ENCODE measurements around the gene BLOC1S2.
"Not testable (repeated sequence)": the region's sequence is repeated elsewhere in the genome, so short reads cannot be mapped to it uniquely, and the experiment has no call there.

BLOC1S2 gene

DNA sequence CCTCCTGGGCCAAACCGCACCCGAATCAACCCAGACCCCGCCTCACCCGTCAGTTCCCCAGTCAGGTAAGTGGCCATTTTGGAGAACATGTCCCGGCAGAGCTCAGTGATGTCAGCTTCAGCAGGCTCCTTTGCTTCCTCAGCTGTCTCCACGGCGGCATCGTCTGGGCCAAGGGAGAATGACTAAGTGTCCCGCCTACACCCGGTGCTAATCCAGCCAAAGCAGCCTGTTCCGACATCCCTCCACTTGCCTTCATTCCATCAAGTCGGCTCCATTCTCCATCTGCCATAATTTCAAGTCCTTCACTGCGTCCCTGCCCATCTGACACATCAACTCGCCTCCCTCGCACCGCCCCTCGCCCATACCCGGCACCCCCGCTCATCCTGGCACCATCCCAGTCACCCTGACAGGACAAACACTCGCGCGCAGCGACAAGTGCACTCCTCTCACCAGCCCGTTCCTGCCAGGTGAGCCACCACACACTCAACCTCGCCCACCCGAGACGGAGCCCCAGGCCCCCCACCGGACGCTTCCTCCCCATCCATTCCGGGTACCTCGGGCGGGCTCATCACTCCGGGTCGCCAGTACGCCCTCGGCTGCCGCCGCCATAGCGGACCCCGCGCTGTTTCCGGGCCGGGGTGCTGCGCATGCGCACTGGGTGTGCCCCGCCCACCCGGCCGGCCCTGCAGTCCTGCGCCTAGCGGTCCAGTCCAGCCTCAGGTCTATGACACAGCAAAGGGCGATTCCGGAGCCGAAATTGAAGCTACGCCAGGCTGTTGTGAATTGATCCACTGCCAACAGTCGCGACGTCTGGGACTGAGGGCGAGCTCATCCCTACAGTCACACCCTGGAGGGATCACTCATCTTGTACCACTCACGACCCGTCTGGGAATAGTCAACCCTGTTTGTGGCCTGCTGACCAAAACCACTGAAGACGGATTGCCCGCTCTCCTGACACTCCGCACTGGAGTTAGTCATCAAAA is at the start of gene BLOC1S2:
Gene BLOC1S2, minus strand, starts transcription at position 630 of the 983 bp plus-strand sequence. Its CDS starts 21 bp downstream, at position 609.
- DNase-seq (ENCODE audit: low read depth in 2 of 2): peak; percentile 80 to 84

- no peak for DNase-seq (ENCODE audit: low read depth in 2 of 2)
Measured at GRCh38 chr10:100334762-100335161, 48.3 kb upstream of the BLOC1S2 start.

GRCh38 chr10:100333661-100334440 is 47.4 kb upstream of the BLOC1S2 start:
- no peak for DNase-seq (ENCODE audit: low read depth in 2 of 2)

DNA sequence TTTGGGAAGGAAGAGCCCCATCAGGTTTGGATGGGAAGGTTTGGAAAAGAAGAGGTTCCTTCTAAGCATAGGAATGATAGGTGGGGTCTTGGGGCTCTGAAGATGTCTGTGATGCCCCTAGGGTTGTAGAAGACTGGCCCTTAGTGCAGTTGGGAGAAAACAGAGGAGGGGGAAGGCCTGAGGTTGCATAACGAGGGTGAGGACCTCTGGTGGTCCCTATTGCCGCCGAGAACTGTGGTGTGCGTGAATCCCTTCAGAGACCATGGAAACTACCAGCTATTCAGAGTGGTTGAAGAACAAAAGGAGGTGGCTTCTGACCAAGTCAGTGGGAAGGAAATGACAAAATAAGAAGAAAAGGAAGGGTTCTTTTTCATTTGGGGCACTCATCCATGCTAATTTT is 46.6 kb upstream of the BLOC1S2 start:
- DNase-seq (ENCODE audit: low read depth in 2 of 2): no peak

- DNase-seq (ENCODE audit: low read depth in 2 of 2): no peak
Measured at GRCh38 chr10:100330079-100330478, 43.6 kb upstream of the BLOC1S2 start, which contains the start of gene PKD2L1. Gene PKD2L1 (minus strand): TSS chr10:100330228. CDS start chr10:100330103, 125 bp downstream.

GRCh38 chr10:100328198-100328597 is 41.7 kb upstream of the BLOC1S2 start:
- no peak for DNase-seq (ENCODE audit: low read depth in 2 of 2)

GRCh38 chr10:100327718-100328009 is 41.2 kb upstream of the BLOC1S2 start:
- DNase-seq (ENCODE audit: low read depth in 2 of 2): no peak

- no peak for DNase-seq (ENCODE audit: low read depth in 2 of 2)
Measured at GRCh38 chr10:100327007-100327717, 40.7 kb upstream of the BLOC1S2 start.

DNA sequence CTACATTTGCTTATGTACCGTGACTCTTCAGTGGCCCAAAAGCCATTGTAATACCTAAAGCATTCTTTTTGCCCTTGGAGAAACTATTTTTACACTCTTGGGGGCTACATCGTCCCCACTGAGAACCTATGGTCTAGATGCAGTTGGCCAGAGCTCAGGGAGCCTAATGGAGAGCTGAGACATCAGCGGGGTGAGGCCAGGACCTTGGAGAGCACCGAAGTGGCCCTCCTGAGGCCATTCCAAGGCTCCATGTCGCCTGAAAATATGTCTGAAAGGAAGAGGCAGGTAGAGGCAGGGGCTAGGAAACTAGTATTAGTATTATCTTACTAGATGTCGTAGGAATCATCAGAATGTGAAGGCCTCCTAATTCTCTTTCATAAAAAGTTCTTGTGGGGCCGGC is 38.7 kb upstream of the BLOC1S2 start:
- no peak for DNase-seq (ENCODE audit: low read depth in 2 of 2)

- DNase-seq (ENCODE audit: low read depth in 2 of 2): no peak
Measured at GRCh38 chr10:100319707-100320402, 33.4 kb upstream of the BLOC1S2 start.

DNA sequence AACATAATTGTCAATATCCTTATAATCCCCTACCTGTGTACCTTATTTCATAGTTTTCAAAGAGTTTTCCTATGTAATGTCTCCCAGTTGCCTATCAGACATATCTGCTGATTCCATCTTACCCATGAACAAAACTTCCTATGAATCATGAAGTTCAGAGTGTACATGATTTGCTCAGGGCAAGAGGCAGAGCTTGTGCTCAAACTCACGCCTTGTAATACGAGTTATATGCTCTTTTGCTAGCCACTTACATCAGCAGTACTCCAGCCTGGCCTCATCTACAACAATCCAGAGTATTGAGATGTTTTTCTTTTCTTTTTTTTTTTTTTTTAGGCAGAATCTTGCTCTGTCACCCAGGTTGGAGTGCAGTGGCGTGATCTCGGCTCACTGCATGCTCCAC is 31.7 kb upstream of the BLOC1S2 start:
- no peak for DNase-seq (ENCODE audit: low read depth in 2 of 2)

GRCh38 chr10:100315615-100316014 is 29.1 kb upstream of the BLOC1S2 start:
- DNase-seq (ENCODE audit: low read depth in 2 of 2): no peak

- DNase-seq (ENCODE audit: low read depth in 2 of 2): no peak
Measured at GRCh38 chr10:100311298-100311697, 24.8 kb upstream of the BLOC1S2 start.

DNA sequence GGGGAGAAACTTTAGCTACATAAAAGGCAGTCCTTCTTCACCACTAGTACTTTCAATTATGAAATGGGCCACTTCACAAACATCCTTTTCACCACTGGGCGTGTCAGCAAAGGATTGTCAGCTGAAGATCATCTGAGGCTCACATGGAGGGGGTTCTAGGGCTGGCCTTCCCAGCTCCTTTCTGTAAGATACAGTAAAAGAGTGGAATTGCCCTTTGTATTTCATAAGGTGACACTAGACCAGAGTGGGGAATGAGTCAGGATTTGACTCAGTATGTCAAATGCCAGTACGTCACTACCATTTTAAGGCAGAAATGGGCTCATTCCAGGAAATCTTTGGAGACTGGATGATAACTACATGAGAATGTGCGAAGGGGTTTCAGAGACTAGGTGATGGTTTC is 21.2 kb upstream of the BLOC1S2 start:
- no peak for DNase-seq (ENCODE audit: low read depth in 2 of 2)

- no peak for DNase-seq (ENCODE audit: low read depth in 2 of 2)
Measured at GRCh38 chr10:100306861-100307260, 20.4 kb upstream of the BLOC1S2 start.

DNA sequence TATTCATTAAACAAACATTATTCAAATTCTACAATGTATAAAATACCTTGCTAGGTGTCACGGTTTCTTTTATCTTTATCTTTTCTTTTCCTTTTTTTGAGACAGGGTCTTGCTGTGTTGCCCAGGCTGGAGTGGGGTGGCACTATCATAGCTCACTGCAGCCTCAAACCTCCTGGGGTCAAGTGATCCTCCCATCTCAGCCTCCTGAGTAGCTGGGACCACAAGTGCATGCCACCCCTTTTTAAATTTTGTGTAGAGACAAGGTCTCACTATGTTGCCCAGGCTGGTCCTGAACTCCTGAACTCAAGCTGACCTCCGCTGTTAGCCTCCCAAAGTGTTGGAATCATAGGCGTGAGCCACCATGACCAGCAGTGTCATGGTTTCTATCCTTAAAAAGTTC is 17.9 kb upstream of the BLOC1S2 start:
- no peak for DNase-seq (ENCODE audit: low read depth in 2 of 2)

- DNase-seq (ENCODE audit: low read depth in 2 of 2): no peak
Measured at GRCh38 chr10:100303724-100304319, 17.3 kb upstream of the BLOC1S2 start.

GRCh38 chr10:100301123-100301522 is 14.6 kb upstream of the BLOC1S2 start:
- not testable (repeated sequence) for DNase-seq (ENCODE audit: low read depth in 2 of 2)

GRCh38 chr10:100297242-100297641 is 10.8 kb upstream of the BLOC1S2 start:
- DNase-seq (ENCODE audit: low read depth in 2 of 2): no peak

DNA sequence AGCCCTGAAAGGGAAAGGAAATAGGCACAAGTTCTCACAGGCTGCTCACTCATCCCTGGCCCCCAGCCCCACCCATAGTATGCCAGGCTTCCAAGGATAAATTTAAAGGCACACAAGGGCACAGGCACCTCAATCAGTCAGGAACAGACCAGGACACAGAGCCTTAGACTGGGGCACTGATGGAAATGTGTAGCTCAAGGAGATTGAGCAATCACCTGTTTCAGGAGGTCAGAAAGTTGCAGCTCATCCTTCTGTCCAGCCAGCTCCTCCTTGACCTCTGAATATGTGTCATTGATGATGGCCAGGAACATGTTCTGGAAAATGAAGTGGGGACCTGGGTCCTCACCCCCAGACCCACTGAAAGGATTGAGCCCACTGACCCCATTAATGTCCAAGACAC is 6.6 kb upstream of the BLOC1S2 start:
- DNase-seq (ENCODE audit: low read depth in 2 of 2): no peak

DNA sequence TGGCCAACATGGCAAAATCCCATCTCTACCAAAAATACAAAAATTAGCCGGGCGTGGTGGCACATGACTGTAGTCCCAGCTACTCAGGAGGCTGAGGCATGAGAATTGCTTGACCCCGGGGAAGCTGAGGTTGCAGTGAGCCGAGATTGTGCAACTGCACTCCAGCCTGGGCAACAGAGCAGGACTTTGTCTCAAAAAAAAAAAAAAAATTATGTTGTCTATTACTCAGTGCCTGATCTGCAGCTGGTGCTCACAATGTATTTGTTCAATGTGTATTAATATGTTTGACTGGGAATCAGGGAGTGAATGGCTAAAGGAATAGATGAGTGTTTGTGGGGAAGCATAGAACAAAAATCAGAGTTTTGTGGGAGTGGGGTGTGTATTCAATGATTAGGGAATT is 5.8 kb upstream of the BLOC1S2 start:
- DNase-seq (ENCODE audit: low read depth in 2 of 2): not testable (repeated sequence)
